Measurements from ENCODE around the gene ICAM2.

ICAM2 gene

DNA sequence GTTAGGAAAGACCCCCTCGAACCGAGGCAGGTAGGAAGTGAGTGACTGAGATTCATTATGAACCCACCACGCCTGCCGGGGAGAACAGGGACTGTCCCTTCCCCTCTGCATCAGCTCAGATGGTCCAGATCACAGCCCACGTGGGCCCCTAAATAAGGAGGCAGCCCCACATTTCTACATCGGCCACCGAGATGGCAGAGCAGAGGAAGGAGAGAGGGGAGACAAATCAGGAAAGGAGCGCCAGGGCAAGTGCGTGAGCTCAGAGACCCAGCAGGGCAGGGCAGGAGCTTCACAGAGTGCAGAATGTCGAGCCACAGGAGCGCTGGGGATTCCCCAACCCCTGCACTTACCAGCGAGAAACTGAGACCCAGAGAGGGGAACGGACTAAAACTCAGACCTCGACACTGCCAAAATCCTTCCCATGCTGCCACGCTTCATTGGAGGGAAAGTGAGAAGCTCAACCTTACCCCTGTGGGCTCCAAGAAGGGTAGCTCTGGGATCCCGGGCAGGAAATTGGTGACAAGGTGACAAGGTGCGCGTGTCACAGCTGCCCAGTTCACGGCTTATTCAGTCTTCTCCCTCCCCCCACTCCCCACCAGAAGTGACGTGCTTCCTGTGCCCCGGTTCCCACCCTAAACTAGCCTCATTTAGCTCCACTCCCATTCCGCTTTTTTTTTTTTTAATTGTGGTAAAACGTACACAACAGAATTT lies at the start of gene ICAM2:
ICAM2 (minus strand) TSS at position 578 of the 711 bp plus-strand sequence. CDS start 13,942 bp downstream, outside the sequence.
- in situ Hi-C loops (cut with HindIII; ENCODE audit: low sequenced_read_pairs): loop anchor here (10.0 kb wide), 2 partner anchors 115 to 375 kb away; partner anchors contain the start of genes ERN1 and PECAM1

DNA sequence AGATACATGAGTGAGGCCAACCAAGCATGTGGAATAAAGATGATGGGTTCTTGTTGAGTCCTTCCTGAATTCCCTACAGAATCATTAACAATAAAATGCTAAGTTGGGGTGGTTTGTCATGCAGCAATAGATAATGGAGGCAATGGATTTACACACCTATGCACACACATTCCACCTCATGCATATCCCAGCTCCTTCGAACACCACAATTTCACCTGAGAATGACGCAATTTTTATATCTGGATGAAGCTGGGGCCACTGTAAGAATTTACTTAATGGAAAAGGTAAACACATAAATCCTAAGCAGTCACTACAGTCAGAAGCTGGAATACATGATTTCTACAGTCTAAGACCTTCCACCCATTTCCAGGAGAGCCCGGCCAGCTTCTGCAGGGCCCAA lies 49.8 kb upstream of the ICAM2 start:
- in situ Hi-C loops (cut with HindIII; ENCODE audit: low sequenced_read_pairs): no loop called here

DNA sequence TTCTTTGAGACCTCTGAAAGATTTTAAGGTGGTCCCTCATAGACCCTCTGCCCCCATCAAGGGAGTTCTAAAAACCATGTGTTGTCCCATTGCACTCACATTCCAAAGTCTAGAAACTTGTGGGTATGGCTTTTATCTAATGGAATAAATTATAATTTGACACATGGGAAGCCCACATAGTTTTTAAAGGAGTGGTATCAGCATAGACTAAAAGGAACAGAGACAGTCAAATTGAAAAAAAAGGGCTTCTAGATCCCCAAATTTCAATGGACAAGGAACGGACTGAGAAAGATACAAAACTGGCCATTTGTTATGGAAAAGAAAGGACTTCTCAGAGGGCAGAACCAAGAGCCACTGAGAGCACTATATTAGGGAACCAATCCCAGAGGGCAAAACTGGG lies 48.7 kb upstream of the ICAM2 start:
- in situ Hi-C loops (cut with HindIII; ENCODE audit: low sequenced_read_pairs): no loop called here

DNA sequence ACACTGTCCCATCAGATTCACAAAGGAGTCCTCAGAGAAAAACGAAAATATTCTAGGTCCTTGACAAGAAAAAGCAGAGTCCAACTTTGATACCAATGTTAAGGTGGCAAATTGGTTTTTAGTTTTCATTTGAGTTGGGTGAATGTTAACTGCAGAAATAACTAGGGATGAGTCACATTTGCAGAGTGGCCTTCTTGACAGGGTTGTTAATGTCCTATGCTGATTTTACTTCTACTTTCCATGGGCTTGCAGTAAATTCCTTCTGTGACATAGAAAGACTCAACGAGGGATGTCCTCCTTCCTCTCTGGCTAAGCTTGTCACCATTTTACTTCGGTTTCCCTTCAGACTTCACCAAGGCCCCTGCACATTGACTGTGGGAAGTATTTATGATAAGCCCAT lies 47.2 kb upstream of the ICAM2 start:
- in situ Hi-C loops (cut with HindIII; ENCODE audit: low sequenced_read_pairs): no loop called here

DNA sequence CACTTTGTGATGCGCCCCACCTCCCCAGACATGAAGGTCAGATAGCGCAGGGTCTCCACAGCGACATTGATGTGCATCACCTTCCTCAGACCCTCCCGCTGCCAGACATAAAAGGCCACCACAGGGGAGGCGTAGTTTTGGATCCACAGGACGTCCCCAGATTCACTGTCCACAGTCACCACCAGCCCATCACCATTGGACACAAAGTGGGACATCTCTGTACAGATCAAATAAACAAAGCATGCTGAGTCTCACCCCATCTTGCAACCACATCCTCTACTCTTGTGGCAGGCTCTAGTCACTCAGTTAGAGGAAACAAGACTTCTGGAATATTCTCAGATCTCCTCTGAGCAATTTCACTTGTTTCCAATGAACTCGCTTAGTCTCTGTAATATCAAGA lies 46.3 kb upstream of the ICAM2 start:
- in situ Hi-C loops (cut with HindIII; ENCODE audit: low sequenced_read_pairs): no loop called here

DNA sequence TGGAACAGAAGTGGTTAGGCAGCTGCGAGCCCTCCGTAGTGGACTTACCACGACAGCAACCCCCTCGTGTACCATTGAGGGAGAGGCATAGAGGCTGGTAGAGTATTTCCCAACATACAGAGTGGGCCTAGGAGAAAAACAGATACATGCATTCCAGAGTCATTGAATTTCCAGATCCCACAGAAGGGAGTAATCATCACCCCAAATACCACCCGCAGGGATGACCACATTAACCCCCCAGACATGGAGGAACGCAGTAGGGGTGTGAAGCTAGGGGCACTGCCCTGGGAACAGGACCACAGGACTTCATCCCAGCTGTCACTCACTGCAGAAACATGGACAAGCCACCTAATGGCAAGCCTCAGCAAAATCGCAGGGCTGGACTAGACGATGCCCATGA lies 44.7 kb upstream of the ICAM2 start:
- in situ Hi-C loops (cut with HindIII; ENCODE audit: low sequenced_read_pairs): no loop called here

DNA sequence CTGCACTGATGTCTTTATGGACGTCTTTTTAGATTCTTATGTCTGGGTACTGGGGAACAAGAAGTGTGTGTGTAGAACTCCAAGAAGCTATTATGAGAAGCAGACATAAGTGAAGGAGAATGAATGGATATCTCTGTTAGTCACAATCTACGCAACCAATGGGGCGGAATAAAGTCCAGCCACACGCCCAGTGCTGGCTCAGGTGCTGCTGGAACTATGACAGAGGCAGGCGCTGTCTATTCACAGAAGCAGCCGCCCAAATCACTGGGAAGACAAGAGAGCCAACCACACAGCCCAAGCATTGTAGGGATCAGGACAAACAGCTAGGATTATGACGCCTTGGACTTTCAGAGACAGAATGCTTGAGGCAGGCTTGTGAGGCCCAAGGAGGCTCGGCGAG lies 43.9 kb upstream of the ICAM2 start:
- in situ Hi-C loops (cut with HindIII; ENCODE audit: low sequenced_read_pairs): loop anchor here (5.0 kb wide), 1 partner anchor 68 kb away; the partner anchor contains the start of gene ERN1

DNA sequence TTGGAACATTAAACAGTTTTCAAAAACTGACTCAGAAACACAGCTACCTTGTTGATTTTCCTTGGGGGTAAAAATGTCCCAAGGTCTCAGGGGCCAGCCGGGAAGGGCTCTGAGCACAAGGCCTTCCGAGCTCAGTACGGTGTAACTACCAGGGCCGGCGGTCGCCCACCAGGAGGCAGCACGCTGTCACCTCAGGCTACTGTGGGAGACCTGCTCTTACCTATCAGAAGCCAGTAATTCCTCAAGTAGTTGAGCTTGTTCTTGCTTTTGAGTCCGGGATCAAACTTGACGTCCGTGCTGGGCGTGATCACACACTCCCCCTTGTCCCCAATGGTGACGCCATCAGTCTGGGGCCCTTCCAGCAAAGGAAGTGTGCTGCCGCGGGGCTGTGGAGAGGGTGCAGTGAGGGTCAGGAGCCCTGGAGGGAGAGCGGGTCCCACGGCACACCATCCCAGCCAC lies 43.4 kb upstream of the ICAM2 start:
- in situ Hi-C loops (cut with HindIII; ENCODE audit: low sequenced_read_pairs): loop anchor here (5.0 kb wide), 1 partner anchor 69 kb away; the partner anchor contains the start of gene ERN1

DNA sequence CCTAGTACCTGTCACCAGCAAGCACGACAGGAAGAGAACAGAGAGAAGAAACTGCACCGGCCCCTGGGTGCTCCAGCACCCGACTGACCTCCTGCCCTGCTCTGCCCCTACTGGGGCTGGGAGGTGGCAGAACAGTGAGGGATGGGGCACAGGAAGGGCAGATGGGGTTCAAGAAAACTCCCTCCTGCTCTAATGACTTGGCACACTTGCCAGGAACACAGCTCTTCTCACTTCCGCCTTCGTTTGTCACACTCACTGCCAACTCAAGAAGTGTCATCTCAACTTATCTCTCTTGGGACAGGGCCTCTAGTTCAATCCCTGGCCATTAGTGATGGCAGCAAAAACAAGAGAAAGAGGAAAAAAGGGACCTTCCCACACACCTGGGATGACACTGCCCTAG lies 42.7 kb upstream of the ICAM2 start:
- in situ Hi-C loops (cut with HindIII; ENCODE audit: low sequenced_read_pairs): loop anchor here (5.0 kb wide), 1 partner anchor 69 kb away; the partner anchor contains the start of gene ERN1

DNA sequence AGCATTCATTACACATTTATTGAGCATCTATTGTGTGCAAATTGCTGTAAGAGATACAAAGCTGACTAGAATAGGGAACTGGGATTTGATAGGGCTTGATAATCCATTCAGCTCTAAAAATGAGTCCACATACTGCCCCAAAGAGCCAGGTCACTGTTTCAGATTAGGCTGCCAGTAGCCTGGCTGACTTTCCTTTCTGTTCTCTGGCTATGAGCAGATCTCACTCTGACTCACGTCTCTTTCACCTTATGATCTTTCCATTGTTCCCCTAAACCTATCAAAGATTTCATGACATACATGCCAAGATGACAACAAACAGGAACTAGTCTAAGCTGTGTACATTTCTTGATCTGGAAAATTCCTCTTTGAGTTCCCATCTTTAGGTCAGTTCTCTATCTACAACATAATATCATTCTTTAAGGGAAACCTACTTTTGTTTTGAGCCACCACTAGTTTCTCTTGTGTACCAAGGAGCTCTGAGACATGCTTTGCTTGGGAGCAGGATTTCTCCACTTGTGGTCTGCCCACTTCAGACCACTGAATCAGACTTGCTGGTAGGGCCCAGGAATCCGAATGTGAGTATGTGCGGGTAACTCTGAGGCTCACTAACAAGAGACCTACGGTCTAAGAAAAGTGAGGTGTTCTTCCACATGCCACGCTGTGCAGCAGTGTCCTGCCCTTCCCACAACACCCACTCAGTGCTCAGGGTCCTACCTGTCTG lies 40.9 kb upstream of the ICAM2 start:
- in situ Hi-C loops (cut with HindIII; ENCODE audit: low sequenced_read_pairs): loop anchor here (5.0 kb wide), 1 partner anchor 71 kb away; the partner anchor contains the start of gene ERN1

DNA sequence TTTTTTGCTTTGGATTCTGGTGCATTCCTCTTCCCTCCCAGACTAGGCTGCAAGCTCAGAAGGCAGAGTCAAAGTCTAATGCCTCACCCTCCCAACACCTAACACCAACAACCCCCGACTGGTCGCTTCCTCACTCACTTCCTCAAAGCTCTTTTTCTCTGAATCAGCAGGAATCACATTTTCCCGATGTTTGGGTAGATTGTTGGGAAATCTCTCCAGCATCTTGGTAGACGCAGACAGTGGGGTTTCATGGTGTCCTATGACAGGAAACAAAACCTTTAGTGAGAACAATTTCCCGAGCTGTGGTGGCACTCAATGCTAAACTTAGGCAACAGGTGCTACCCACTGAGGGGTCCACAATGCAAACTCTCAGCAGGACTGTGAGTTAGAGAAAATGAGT lies 39.9 kb upstream of the ICAM2 start:
- in situ Hi-C loops (cut with HindIII; ENCODE audit: low sequenced_read_pairs): loop anchor here (5.0 kb wide), 1 partner anchor 72 kb away; the partner anchor contains the start of gene ERN1

DNA sequence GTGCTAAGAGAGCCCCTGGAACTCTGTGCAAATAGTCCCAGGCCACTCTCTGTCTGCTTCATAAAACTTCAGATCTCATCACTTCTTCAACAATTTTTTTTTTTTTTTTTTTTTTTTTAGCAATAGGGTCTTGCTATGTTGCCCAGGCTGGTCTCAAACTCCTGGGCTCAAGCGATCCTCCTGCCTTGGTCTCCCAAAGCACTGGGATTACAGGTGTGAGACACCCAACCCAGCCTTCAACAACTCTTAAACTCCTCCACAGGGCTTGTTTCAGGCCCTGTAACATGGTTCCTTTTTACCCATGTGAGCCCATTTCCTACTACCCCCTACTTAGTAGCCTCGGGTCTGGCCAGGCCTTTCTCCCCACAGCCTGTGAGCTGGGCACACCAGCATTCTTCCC lies 39.3 kb upstream of the ICAM2 start:
- in situ Hi-C loops (cut with HindIII; ENCODE audit: low sequenced_read_pairs): loop anchor here (5.0 kb wide), 1 partner anchor 73 kb away; the partner anchor contains the start of gene ERN1

DNA sequence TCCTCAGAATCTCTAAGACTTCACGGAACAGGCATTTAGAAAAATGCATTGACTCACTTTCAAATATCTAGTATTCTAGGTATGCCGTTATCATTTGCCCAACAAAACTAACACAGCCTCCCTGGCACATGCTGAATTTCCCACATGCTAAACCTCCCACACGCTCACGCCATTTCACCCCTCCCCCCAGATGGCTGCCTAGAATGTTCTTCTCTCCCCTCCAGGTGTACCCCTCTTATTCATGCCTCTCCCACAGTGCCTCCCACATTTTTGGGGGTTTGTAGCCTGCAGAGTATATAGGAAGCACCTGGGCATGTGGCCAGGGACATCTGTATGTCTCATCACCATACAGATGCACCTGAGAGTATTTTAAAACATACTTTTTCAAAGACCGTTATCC lies 38.2 kb upstream of the ICAM2 start:
- in situ Hi-C loops (cut with HindIII; ENCODE audit: low sequenced_read_pairs): no loop called here

DNA sequence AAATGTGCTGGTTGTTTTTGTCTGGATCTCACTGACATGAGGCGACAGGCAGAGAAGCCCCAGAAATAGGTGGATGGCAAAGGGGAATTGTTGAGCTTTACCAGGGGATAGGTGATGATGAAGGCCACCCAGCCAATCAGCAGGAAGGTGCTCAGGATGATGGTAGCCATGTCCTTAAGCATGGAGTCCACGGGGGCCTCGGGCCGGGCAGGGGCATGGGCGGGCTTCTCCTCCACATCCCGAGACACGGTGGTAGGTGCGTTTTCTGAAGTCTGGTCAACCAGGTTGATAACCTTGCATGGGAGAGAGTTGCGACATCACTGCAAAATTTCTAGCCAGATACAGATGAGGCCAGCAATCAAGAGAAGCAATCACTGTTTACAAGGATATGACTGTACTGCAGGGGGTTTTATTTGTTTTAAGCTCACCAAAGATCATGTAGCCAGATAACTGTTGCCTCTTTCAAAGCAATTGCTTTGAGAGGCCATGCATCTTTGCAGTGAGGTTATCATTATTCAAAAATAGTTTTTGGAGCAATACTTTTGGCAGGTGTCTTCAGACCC lies 37.3 kb upstream of the ICAM2 start:
- in situ Hi-C loops (cut with HindIII; ENCODE audit: low sequenced_read_pairs): no loop called here

DNA sequence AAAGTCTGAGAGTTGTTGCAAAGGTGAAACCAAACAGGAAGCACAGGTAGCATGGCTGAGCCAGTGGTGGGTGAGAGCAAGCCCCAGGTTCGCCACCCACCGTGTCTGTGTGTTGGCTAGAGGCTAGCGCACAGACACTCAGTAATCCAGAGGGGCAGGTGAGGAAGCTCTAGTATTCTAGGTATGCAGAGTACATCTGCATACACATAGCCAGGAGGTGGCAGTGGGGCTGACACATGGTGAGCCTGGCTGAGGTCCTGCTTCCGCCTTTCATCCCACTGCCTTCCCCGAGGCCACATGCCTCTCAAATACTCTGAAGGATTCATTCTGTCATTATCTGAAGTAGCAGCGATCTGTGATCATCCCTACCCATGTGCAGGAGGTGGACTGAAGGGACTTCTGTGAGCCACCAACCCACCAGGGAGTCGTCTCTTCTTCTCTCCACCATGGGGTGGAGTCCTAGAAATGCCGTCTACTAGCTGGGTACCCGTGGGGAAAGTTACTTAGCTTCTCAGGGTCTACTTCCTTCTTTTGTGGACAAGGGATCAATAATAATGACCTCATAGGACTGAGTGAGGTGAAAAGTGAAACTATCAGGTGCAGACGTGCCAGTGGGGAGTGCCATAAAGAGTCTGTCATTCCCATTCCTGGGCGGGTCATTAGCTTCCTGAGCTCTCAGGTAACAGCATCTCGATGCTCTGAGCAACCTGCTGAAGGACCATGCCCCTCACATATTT lies 36.0 kb upstream of the ICAM2 start:
- in situ Hi-C loops (cut with HindIII; ENCODE audit: low sequenced_read_pairs): no loop called here

DNA sequence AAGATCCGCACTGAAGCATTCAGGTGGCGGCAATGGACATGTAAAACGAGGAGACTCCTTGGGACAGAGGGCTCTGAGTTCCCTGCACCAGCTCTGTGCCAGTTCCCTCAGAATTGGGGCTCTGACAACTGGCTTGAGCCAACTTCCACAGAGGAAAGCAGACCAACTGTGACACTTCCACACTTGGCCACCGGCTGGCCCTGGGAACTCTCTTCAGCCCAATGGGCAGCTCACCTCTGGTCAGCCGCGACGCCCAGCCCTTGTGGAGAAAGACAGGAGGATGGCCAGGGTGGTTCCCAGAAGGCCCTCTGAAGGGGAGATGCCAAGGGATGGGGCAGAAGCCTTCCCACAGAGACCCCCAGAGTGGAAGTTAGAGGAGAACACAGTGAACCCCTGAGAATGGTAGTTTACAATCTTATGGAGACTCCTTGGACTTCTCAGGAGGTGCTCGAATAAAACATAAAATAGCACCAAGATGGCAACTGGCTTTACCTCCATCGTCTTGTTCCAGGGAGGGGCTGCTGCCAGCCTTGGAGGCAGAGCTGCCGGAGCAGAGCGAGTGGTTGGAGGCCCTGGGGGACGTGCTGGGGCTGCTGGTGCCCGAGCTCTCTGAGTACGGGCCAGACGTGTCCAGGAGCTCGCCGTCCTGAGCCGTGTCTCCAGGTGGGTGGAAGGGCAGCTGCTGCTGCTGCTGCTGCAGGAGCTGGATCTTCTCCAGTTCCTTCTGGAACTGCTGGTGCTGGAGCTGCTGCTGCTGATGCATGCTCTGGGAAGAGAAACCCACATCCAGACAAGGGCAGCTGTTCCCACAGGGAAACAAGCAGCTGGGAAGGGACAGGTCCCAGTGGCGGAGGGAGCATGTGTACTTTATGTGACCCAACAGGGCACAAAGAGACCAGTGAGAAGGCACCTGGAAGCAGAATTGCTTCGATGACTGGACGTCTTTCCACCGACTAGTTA lies 35.0 kb upstream of the ICAM2 start:
- in situ Hi-C loops (cut with HindIII; ENCODE audit: low sequenced_read_pairs): no loop called here

DNA sequence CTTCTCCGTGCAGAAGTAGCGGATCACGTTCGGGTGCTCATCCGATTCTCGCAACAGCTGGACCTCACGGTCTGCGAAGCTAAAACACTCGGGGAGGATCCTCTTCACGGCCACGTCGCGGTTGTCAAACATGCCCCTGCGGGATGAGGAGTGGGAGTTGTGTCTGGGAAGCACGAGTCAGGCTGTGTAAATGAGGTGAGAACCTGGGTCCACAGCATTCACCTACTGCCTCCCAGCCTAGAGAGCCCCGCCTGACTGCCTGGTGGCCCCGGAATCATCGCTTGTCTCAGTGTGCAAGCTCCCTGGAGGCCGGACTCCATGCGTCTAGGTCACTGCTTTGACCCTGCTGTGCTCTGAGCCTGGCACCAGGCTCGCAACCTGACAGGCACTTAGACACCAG lies 33.9 kb upstream of the ICAM2 start:
- in situ Hi-C loops (cut with HindIII; ENCODE audit: low sequenced_read_pairs): no loop called here

DNA sequence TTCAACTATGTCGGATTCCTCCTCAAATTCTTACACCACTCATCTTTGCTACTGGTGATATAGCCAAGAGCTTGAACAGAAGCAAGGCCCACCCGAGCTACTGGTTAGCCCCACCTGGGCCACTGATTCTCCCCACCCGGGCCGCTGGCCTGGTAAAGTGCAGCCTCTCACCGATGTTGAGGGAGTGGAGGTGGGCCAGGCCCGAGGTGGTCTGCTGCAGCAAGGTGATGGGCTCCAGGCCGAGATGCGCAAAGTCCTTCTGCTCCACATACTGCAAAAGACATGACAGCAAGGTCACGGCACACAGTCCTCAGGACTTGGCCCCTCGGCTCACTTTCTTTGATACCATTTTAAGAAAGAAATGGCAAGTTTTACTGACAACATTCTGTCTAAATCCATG lies 32.7 kb upstream of the ICAM2 start:
- in situ Hi-C loops (cut with HindIII; ENCODE audit: low sequenced_read_pairs): no loop called here

DNA sequence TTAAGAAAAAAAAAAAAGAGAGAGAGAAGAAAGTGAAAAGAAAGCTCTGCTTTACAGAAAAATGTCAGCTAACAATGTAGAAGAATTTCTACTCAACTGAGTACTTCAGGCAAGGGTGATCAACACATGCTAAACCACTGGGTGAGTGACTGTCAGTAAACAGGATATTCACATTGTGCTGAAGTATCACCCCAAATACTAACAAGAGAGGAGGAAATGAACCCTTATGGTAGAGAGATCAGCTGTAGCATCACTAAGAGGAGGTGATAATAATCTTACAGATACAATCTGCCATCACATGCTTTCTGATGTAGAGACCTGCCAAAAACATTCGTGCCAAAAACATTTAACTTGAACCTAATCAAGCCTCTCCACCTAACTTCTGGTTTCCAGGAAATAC lies 30.7 kb upstream of the ICAM2 start:
- in situ Hi-C loops (cut with HindIII; ENCODE audit: low sequenced_read_pairs): no loop called here

DNA sequence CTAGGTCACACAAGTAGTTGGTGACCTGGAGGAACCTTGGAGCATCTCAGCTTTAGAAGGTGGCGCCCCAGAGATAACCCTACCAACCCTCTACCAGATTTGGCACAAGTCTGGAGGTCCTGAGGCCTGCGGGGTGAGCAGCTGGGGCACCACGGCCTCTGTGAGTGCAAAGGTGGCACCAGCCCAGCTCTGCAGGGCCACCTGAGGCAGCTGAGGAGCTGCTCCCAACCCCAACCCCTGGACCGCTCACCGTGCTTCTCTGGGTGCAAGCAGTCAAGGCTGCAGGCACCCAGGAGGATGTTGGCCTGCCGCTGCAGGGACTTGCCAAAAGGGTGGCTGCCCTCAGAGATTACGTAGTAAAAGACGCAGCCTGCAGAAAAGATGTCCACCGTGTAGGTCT lies 28.4 kb upstream of the ICAM2 start:
- in situ Hi-C loops (cut with HindIII; ENCODE audit: low sequenced_read_pairs): no loop called here
